ENCODE data around the gene ZNF438. TPM values are rescaled to one million over a fixed set of nuclear protein-coding genes. Genes with fewer than 3 reads are reported as not detected.

The ZNF438 gene, protein sequence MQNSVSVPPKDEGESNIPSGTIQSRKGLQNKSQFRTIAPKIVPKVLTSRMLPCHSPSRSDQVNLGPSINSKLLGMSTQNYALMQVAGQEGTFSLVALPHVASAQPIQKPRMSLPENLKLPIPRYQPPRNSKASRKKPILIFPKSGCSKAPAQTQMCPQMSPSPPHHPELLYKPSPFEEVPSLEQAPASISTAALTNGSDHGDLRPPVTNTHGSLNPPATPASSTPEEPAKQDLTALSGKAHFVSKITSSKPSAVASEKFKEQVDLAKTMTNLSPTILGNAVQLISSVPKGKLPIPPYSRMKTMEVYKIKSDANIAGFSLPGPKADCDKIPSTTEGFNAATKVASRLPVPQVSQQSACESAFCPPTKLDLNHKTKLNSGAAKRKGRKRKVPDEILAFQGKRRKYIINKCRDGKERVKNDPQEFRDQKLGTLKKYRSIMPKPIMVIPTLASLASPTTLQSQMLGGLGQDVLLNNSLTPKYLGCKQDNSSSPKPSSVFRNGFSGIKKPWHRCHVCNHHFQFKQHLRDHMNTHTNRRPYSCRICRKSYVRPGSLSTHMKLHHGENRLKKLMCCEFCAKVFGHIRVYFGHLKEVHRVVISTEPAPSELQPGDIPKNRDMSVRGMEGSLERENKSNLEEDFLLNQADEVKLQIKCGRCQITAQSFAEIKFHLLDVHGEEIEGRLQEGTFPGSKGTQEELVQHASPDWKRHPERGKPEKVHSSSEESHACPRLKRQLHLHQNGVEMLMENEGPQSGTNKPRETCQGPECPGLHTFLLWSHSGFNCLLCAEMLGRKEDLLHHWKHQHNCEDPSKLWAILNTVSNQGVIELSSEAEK
- total RNA-seq (2022; extraction: Qiagen RNA extraction): 1.4 to 1.9 TPM (median 1.6 TPM) in 5 replicates

GRCh38 chr10:31031558-31032257 lies at the start of gene ZNF438:
TSS of gene ZNF438 (minus strand) at chr10:31031865. CDS start at chr10:30877034, 154,831 bp downstream.

